Loucy (cell line): ENCODE results near the gene PSME2.

Experiments used
- H2AFZ ChIP-seq: fragments of 200-600 bp; sonication (generic); 2 replicates; pipeline ENCODE4 v1.6.0; 2016; ENCODE audit warnings: antibody characterized with exemption, mild to moderate bottlenecking, low read length, moderate library complexity
- H3F3A ChIP-seq: fragments of 200-600 bp; 2 replicates; pipeline ENCODE4 v1.6.0; 2016; ENCODE audit warnings: antibody characterized with exemption, low read depth, mild to moderate bottlenecking
- H3K27me3 ChIP-seq: fragments of 200-600 bp; sonication (generic); 2 replicates; pipeline ENCODE4 v1.6.1; 2014; ENCODE audit warnings: low read length, mild to moderate bottlenecking; ENCODE audit not compliant: insufficient read depth, poor library complexity, severe bottlenecking
- H3K36me3 ChIP-seq: fragments of 200-600 bp; sonication (generic); 2 replicates; pipeline ENCODE4 v1.6.1; 2016; ENCODE audit warnings: low read length; ENCODE audit not compliant: insufficient read depth
- H3K4me1 ChIP-seq: fragments of 200-600 bp; sonication (generic); 2 replicates; pipeline ENCODE4 v1.5.1; 2014; ENCODE audit warnings: low read length, mild to moderate bottlenecking; ENCODE audit not compliant: insufficient read depth, poor library complexity, severe bottlenecking
- H3K4me2 ChIP-seq: fragments of 200-600 bp; sonication (generic); 2 replicates; pipeline ENCODE4 v1.6.0; 2014; ENCODE audit warnings: antibody characterized with exemption, low read length, low read depth, mild to moderate bottlenecking; ENCODE audit not compliant: poor library complexity, severe bottlenecking
- H3K4me3 ChIP-seq: fragments of 200-600 bp; sonication (generic); 2 replicates; pipeline ENCODE4 v1.5.1; 2014; ENCODE audit warnings: low read length, mild to moderate bottlenecking, mixed read lengths; ENCODE audit not compliant: poor library complexity, severe bottlenecking
- H3K79me2 ChIP-seq: fragments of 200-600 bp; sonication (generic); 2 replicates; pipeline ENCODE4 v1.6.1; 2014; ENCODE audit warnings: low read length; ENCODE audit not compliant: insufficient read depth
- H3K9ac ChIP-seq: fragments of 200-600 bp; sonication (generic); 2 replicates; pipeline ENCODE4 v1.6.0; 2014; ENCODE audit warnings: mild to moderate bottlenecking, low read depth, low read length, moderate library complexity; ENCODE audit not compliant: poor library complexity, severe bottlenecking
- H3K9me2 ChIP-seq: fragments of 200-600 bp; sonication (generic); replicated peaks from 2 replicates; pipeline ENCODE4 v1.6.1; 2016; ENCODE audit warnings: low read depth, low read length, mixed read lengths
- H3K9me3 ChIP-seq: fragments of 200-600 bp; sonication (generic); 2 replicates; pipeline ENCODE4 v1.6.1; 2014; ENCODE audit warnings: mild to moderate bottlenecking, antibody characterized with exemption, low read length, low read depth; ENCODE audit not compliant: insufficient read depth
- H4K20me1 ChIP-seq: fragments of 200-600 bp; sonication (generic); 2 replicates; pipeline ENCODE4 v1.6.0; 2014; ENCODE audit warnings: antibody characterized with exemption, low read length, mild to moderate bottlenecking; ENCODE audit not compliant: insufficient read depth, poor library complexity, severe bottlenecking
- CTCF ChIP-seq: fragments of 200-600 bp; sonication (generic); conservative IDR thresholded peaks from 2 replicates; pipeline ENCODE4 v1.5.1; 2014; ENCODE audit warnings: mild to moderate bottlenecking, antibody characterized with exemption, low read length
- EZH2phosphoT487 ChIP-seq: fragments of 200-600 bp; IDR thresholded peaks from 2 replicates; pipeline ENCODE4 v1.6.1; 2018; ENCODE audit warnings: antibody characterized with exemption, mild to moderate bottlenecking, moderate library complexity, borderline replicate concordance

The PSME2 gene

GRCh38 chr14:24182110-24182882 lies 35.9 kb upstream of the PSME2 start:
- Histone ChIP-seq H3K27me3 (no peaks in the 10 kb centered on the region), H3K79me2 (no peaks in the 10 kb centered on the region), H3K4me1 (no peaks in the 10 kb centered on the region), H4K20me1 (no peaks in the 10 kb centered on the region), H3K9ac (no peak overlapping the region), H3F3A (no peaks in the 10 kb centered on the region), H3K4me2 (no peak overlapping the region), H3K4me3 (no peak overlapping the region), H3K9me2 (no peaks in the 10 kb centered on the region), H2AFZ (no peak overlapping the region), H3K9me3 (no peaks in the 10 kb centered on the region), H3K36me3 (peaks cover 7% of the 10 kb centered on the region; the same call in 1 of the 2 replicates)
- TF ChIP-seq EZH2phosphoT487: no peak
- TF ChIP-seq CTCF: no peak

- H2AFZ ChIP-seq: no peak overlapping the region
- H3K4me3 ChIP-seq: no peak overlapping the region
- no peaks in the 10 kb centered on the region for H4K20me1 ChIP-seq
- TF ChIP-seq CTCF: no peak
- no peaks in the 10 kb centered on the region for H3K79me2 ChIP-seq
- no peaks in the 10 kb centered on the region for H3K4me1 ChIP-seq
- H3K36me3 ChIP-seq: peaks cover 7% of the 10 kb centered on the region; the same call in 1 of the 2 replicates
- H3K27me3 ChIP-seq: no peaks in the 10 kb centered on the region
- H3K9me2 ChIP-seq: no peaks in the 10 kb centered on the region
- H3F3A ChIP-seq: no peaks in the 10 kb centered on the region
- H3K4me2 ChIP-seq: no peak overlapping the region
- H3K9me3 ChIP-seq: no peaks in the 10 kb centered on the region
- no peak overlapping the region for H3K9ac ChIP-seq
These were observed 35.1 kb upstream of the PSME2 start for GRCh38 chr14:24181371-24182077.

GRCh38 chr14:24179961-24180796 lies 33.8 kb upstream of the PSME2 start:
- Histone ChIP-seq H3K9me3 (no peaks in the 10 kb centered on the region), H3K36me3 (peaks cover 7% of the 10 kb centered on the region; the same call in 1 of the 2 replicates), H3K4me2 (no peak overlapping the region), H2AFZ (no peak overlapping the region), H4K20me1 (no peaks in the 10 kb centered on the region), H3K9me2 (no peaks in the 10 kb centered on the region), H3K27me3 (no peaks in the 10 kb centered on the region), H3K9ac (no peak overlapping the region), H3K4me1 (no peaks in the 10 kb centered on the region), H3F3A (no peaks in the 10 kb centered on the region), H3K4me3 (no peak overlapping the region), H3K79me2 (no peaks in the 10 kb centered on the region)
- TF ChIP-seq EZH2phosphoT487 (no peak), CTCF (no peak)
